IMR-90 (cell line): ENCODE data around the gene DAB1. TPM values are rescaled to one million over a fixed set of nuclear protein-coding genes. Genes with fewer than 3 reads are reported as not detected.

Experiments used
- ATAC-seq: fragments of 200-7000 bp; cut with Tn5 transposase; 2 replicates; pipeline ENCODE4 v1.9.1; 2020; ENCODE audit warnings: low read depth, mild to moderate bottlenecking, moderate library complexity
- BruUV-seq: library from RNA; stranded (reverse); fragments of 400-500 nt; replicated peaks from 2 replicates; lab custom pipeline; 2021; lab: Mats Ljungman, UMichigan
- CTCF ChIA-PET: fragments of 300-600 bp; formaldehyde crosslinking; extraction: SDS; loops from one replicate; lab custom pipeline; 2021; ENCODE audit warnings: antibody characterized with exemption; lab: Yijun Ruan, JAX
- POLR2A ChIA-PET: fragments of 300-600 bp; sonication (Branson Sonifier 250); formaldehyde crosslinking; loops from one replicate; lab custom pipeline; 2022; ENCODE audit warnings: antibody characterized with exemption; ENCODE audit not compliant: unreplicated experiment; lab: Charles Lee
- DNase-seq: peaks from one replicate; pipeline ENCODE4 v3.0.0; 2013
- H2AFZ ChIP-seq: replicated peaks from 2 replicates; pipeline ENCODE3; 2013; ENCODE audit warnings: low read length, mild to moderate bottlenecking; ENCODE audit not compliant: poor library complexity
- H2AK5ac ChIP-seq: 2 replicates; pipeline ENCODE4 v1.6.1; 2013; ENCODE audit warnings: low read depth, low read length, inconsistent platforms
- H2AK9ac ChIP-seq: replicated peaks from 2 replicates; pipeline ENCODE3; 2013; ENCODE audit warnings: mild to moderate bottlenecking, low read depth, low read length, moderate library complexity; ENCODE audit not compliant: poor library complexity
- H2BK120ac ChIP-seq: 2 replicates; pipeline ENCODE4 v1.6.1; 2013; ENCODE audit warnings: low read depth, low read length, inconsistent platforms
- H2BK15ac ChIP-seq: 3 replicates; pipeline ENCODE4 v1.6.1; 2013; ENCODE audit warnings: low read depth, low read length, inconsistent platforms
- H2BK20ac ChIP-seq: 2 replicates; pipeline ENCODE4 v1.6.1; 2013; ENCODE audit warnings: low read depth, mild to moderate bottlenecking, inconsistent platforms, low read length, moderate library complexity
- H2BK5ac ChIP-seq: 2 replicates; pipeline ENCODE4 v1.6.1; 2013; ENCODE audit warnings: mild to moderate bottlenecking, low read depth, low read length, inconsistent platforms; ENCODE audit not compliant: poor library complexity, severe bottlenecking
- H3K14ac ChIP-seq: replicated peaks from 2 replicates; pipeline ENCODE4 v1.6.1; 2013; ENCODE audit warnings: low read depth, low read length, inconsistent platforms
- H3K18ac ChIP-seq: 2 replicates; pipeline ENCODE4 v1.6.1; 2013; ENCODE audit warnings: low read depth, low read length, control low read depth
- H3K23ac ChIP-seq: 2 replicates; pipeline ENCODE4 v1.6.1; 2013; ENCODE audit warnings: low read depth, low read length, inconsistent platforms
- H3K27ac ChIP-seq: 2 replicates; pipeline ENCODE4 v1.5.1; 2013; ENCODE audit warnings: mild to moderate bottlenecking, control low read depth, low read length; ENCODE audit not compliant: insufficient read depth
- H3K27me3 ChIP-seq: 2 replicates; pipeline ENCODE4 v1.6.1; 2013; ENCODE audit warnings: low read length; ENCODE audit not compliant: control insufficient read depth, insufficient read depth
- H3K36me3 ChIP-seq: 2 replicates; pipeline ENCODE4 v1.6.1; 2013; ENCODE audit warnings: low read length, mixed read lengths; ENCODE audit not compliant: control insufficient read depth, insufficient read depth
- H3K4ac ChIP-seq: 2 replicates; pipeline ENCODE4 v1.6.1; 2013; ENCODE audit warnings: low read depth, low read length, inconsistent platforms
- H3K4me1 ChIP-seq: 2 replicates; pipeline ENCODE4 v1.6.1; 2013; ENCODE audit warnings: low read length, mixed read lengths; ENCODE audit not compliant: control insufficient read depth, insufficient read depth
- H3K4me2 ChIP-seq: 2 replicates; pipeline ENCODE4 v1.6.1; 2013; ENCODE audit warnings: low read depth, mild to moderate bottlenecking, control low read depth, low read length, moderate library complexity
- H3K4me3 ChIP-seq: 2 replicates; pipeline ENCODE4 v1.5.1; 2013; ENCODE audit warnings: low read depth, mild to moderate bottlenecking, control low read depth, low read length, moderate library complexity; ENCODE audit not compliant: insufficient read depth
- H3K56ac ChIP-seq: 2 replicates; pipeline ENCODE4 v1.6.1; 2013; ENCODE audit warnings: low read length, inconsistent platforms; ENCODE audit not compliant: insufficient read depth; ENCODE audit errors: extremely low read depth
- H3K79me1 ChIP-seq, 2 experiments: 2 replicates each; pipeline ENCODE4 v1.6.1; 2013; ENCODE audit warnings: low read length in 2 of 2, inconsistent platforms in 1 of 2, low read depth in 1 of 2
- H3K9ac ChIP-seq: 2 replicates; pipeline ENCODE4 v1.6.1; 2013; ENCODE audit warnings: low read depth, low read length, control low read depth
- H3K9me1 ChIP-seq: 2 replicates; pipeline ENCODE4 v1.6.1; 2013; ENCODE audit warnings: low read length, inconsistent platforms; ENCODE audit not compliant: insufficient read depth
- H3K9me3 ChIP-seq: 2 replicates; pipeline ENCODE4 v1.6.1; 2013; ENCODE audit warnings: low read length; ENCODE audit not compliant: control insufficient read depth, insufficient read depth
- H4K20me1 ChIP-seq: 2 replicates; pipeline ENCODE4 v1.6.1; 2013; ENCODE audit warnings: low read length, inconsistent platforms; ENCODE audit not compliant: insufficient read depth
- H4K5ac ChIP-seq: 2 replicates; pipeline ENCODE4 v1.6.1; 2013; ENCODE audit warnings: mild to moderate bottlenecking, low read depth, low read length, control low read depth
- H4K8ac ChIP-seq, 2 experiments: 2 replicates each; pipeline ENCODE4 v1.6.1; 2013; ENCODE audit warnings: low read depth in 2 of 2, low read length in 2 of 2, control low read depth in 1 of 2, inconsistent platforms in 1 of 2
- H4K91ac ChIP-seq: 2 replicates; pipeline ENCODE4 v1.6.1; 2013; ENCODE audit warnings: low read depth, low read length, inconsistent platforms; ENCODE audit not compliant: insufficient read depth
- ELK1 ChIP-seq: fragments of 150-350 bp; IDR thresholded peaks from 2 replicates; pipeline ENCODE4 v1.6.1; 2016; ENCODE audit warnings: low read depth, mild to moderate bottlenecking, low read length, moderate library complexity, borderline replicate concordance
- SMC3 ChIP-seq: fragments of 150-350 bp; IDR thresholded peaks from 2 replicates; pipeline ENCODE4 v1.6.1; 2016; ENCODE audit warnings: low read depth, mild to moderate bottlenecking, antibody characterized with exemption, low read length, moderate library complexity
- WGBS, 2 experiments: methylation state at CpG; one replicate each; pipeline versions ENCODE4 v1.1.5 to v1.1.7; 2013; ENCODE audit warnings: missing lambda C conversion rate in 2 of 2; ENCODE audit not compliant: insufficient read length in 1 of 2; ENCODE audit errors: extremely low coverage in 2 of 2; 5-methylcytosine and 5-hydroxymethylcytosine counted together
- dilution Hi-C: fragments of 300-500 bp; cut with HindIII; formaldehyde crosslinking; loops from one replicate; pipeline ENCODE4 v1.14.3; 2018; ENCODE audit warnings: low sequenced_read_pairs; ENCODE audit not compliant: unreplicated experiment
- in situ Hi-C: fragments of 300-500 bp; cut with MboI; formaldehyde crosslinking; loops from 3 replicates; pipeline ENCODE4 v1.14.3; 2019; ENCODE audit warnings: low sequenced_read_pairs, inconsistent platforms, mixed read lengths
- intact Hi-C: fragments of 100-400 bp; cut with micrococcal nuclease; formaldehyde crosslinking; loops from 2 replicates; pipeline ENCODE4 v1.10.0; 2022
- polyA plus RNA-seq, 3 experiments: library from polyadenylated mRNA; depleted of rRNA; stranded (reverse); fragments of >200 nt; gene quantifications; 2 replicates each; pipeline ENCODE4 v1.2.3, GENCODE V29; 2012; ENCODE audit warnings: low replicate concordance in 1 of 3
- total RNA-seq: library from RNA; depleted of rRNA; stranded (reverse); fragments of >200 nt; gene quantifications from 2 replicates; pipeline ENCODE4 v1.2.3, GENCODE V29; 2012

The DAB1 gene
- total and polyA plus RNA-seq, 2 of the 4 experiments (the other 2 are of a cell fraction): 0.18 to 0.41 TPM

GRCh38 chr1:57102561-57103326, 321.1 kb downstream of the DAB1 start:
- peaks cover 3% of the 10 kb centered on the region for H3K9me1 ChIP-seq
- intact Hi-C loops: no loop called here
- TF ChIP-seq SMC3 (no peak), ELK1 (no peak)
- H3K4me3 ChIP-seq: no peak overlapping the region
- no peak overlapping the region for H3K4ac ChIP-seq
- H3K56ac ChIP-seq: no peak overlapping the region
- WGBS, 2 experiments: 100% methylated on average over 1 of the region's 7 CpGs; no CpG with 5 or more reads in 1 of the 2 experiments
- ATAC-seq (no peak), DNase-seq (no peak)
- no TSS peak for BruUV-seq
- no peak overlapping the region for H4K8ac ChIP-seq
- H3K27ac ChIP-seq: no peak overlapping the region
- ChIA-PET POLR2A (no interaction called here), CTCF (no interaction called here)
- no peak overlapping the region for H2AK5ac ChIP-seq
- dilution Hi-C loops: no loop called here
- no peak overlapping the region for H3K4me2 ChIP-seq
- no peak overlapping the region for H3K23ac ChIP-seq
- H3K36me3 ChIP-seq: no peaks in the 10 kb centered on the region
- H3K9me3 ChIP-seq: no peaks in the 10 kb centered on the region
- H3K4me1 ChIP-seq: peaks cover 5% of the 10 kb centered on the region
- no peak overlapping the region for H2AK9ac ChIP-seq
- H3K27me3 ChIP-seq: no peaks in the 10 kb centered on the region
- H3K18ac ChIP-seq: no peak overlapping the region
- H3K9ac ChIP-seq: no peak overlapping the region
- no peak overlapping the region for H2BK120ac ChIP-seq
- no peak overlapping the region for H2BK5ac ChIP-seq
- in situ Hi-C loops: no loop called here
- no peak overlapping the region for H4K5ac ChIP-seq
- no peaks in the 10 kb centered on the region for H3K79me1 ChIP-seq
- H3K14ac ChIP-seq: no peak overlapping the region
- H4K20me1 ChIP-seq: no peaks in the 10 kb centered on the region
- H2BK20ac ChIP-seq: no peak overlapping the region
- no peak overlapping the region for H2BK15ac ChIP-seq
- no peak overlapping the region for H4K91ac ChIP-seq
- no peak overlapping the region for H2AFZ ChIP-seq
